ENCODE measurements around the gene PRAMEF26.
"Not testable (repeated sequence)": the region's sequence is repeated elsewhere in the genome, so short reads cannot be mapped to it uniquely, and the experiment has no call there.

PRAMEF26 gene

DNA sequence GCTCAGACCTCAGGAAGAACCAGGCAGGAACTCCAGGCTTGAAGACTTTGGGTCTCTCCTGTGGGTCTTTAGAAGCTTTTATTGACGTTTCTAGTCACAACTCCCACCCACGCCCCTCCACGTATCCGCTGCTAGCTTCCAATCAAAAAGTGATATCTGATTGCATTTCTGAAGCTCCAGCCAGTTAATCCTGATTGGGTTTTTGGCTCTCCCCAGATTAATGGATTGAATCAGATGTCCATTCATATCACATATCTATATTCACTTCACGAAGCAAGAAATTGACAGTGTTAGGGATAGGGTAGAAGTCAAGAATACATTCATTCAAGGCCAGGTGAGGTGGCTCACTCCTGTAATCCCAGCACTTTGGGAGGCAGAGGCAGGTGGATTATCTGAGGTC, at the start of gene PRAMEF26:
PRAMEF26 (minus strand) TSS at position 101 of the 400 bp plus-strand sequence. CDS start 2,914 bp downstream, outside the sequence.
- H3K9me3 ChIP-seq (ENCODE audit: control insufficient read depth in 5 of 5, low read length in 5 of 5); H3K27me3 ChIP-seq (ENCODE audit: control insufficient read depth in 5 of 5, insufficient read depth in 4 of 5, low read length in 5 of 5); H3K4me3 ChIP-seq (ENCODE audit: low read depth in 1 of 5, low read length in 5 of 5); H3K36me3 ChIP-seq (ENCODE audit: control insufficient read depth in 5 of 5, insufficient read depth in 5 of 5, low read length in 5 of 5); H3K27ac ChIP-seq (ENCODE audit: low read depth, low read length); H3K4me1 ChIP-seq (ENCODE audit: control insufficient read depth in 5 of 5, insufficient read depth in 5 of 5, low read length in 5 of 5); H3K9ac ChIP-seq (ENCODE audit: low read length in 5 of 5): not testable (repeated sequence)

- not testable (repeated sequence) for H3K36me3 ChIP-seq (ENCODE audit: control insufficient read depth in 5 of 5, insufficient read depth in 5 of 5, low read length in 5 of 5); H3K4me3 ChIP-seq (ENCODE audit: low read depth in 1 of 5, low read length in 5 of 5); H3K4me1 ChIP-seq (ENCODE audit: control insufficient read depth in 5 of 5, insufficient read depth in 5 of 5, low read length in 5 of 5); H3K9ac ChIP-seq (ENCODE audit: low read length in 5 of 5); H3K27me3 ChIP-seq (ENCODE audit: control insufficient read depth in 5 of 5, insufficient read depth in 4 of 5, low read length in 5 of 5); H3K9me3 ChIP-seq (ENCODE audit: control insufficient read depth in 5 of 5, low read length in 5 of 5); H3K27ac ChIP-seq (ENCODE audit: low read depth, low read length)
Observed at GRCh38 chr1:13201309-13201708, 45.5 kb upstream of the PRAMEF26 start, which contains the start of gene PRAMEF13. PRAMEF13 (minus strand) TSS chr1:13201409; CDS start chr1:13199589, 1,820 bp downstream.

- not testable (repeated sequence) for H3K4me1 ChIP-seq (ENCODE audit: control insufficient read depth in 5 of 5, insufficient read depth in 5 of 5, low read length in 5 of 5); H3K27me3 ChIP-seq (ENCODE audit: control insufficient read depth in 5 of 5, insufficient read depth in 4 of 5, low read length in 5 of 5); H3K9ac ChIP-seq (ENCODE audit: low read length in 5 of 5); H3K4me3 ChIP-seq (ENCODE audit: low read depth in 1 of 5, low read length in 5 of 5); H3K36me3 ChIP-seq (ENCODE audit: control insufficient read depth in 5 of 5, insufficient read depth in 5 of 5, low read length in 5 of 5); H3K27ac ChIP-seq (ENCODE audit: low read depth, low read length); H3K9me3 ChIP-seq (ENCODE audit: control insufficient read depth in 5 of 5, low read length in 5 of 5)
Observed at GRCh38 chr1:13171548-13171947, 15.7 kb upstream of the PRAMEF26 start, which contains the start of gene PRAMEF9. PRAMEF9 (plus strand) TSS chr1:13171848; CDS start chr1:13175281, 3,433 bp downstream.

DNA sequence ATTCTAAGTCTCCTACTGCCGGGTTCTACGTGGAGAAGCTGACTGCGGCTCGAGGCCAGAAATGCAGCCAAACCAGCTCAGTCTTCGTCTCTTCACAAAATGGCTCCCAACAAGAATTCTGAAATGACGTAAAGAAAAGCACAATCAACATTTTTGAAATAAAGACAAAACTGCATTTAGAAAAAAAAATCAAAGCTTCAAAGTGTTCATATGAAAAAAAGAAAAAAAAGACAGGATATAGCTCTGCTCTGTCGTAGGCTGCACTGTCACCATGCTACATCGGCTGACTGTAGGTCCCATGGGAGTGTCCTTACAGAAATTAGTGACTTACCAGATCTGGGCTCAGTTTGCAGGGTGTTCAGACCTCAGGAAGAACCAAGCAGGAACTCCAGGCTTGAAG, 9.7 kb upstream of the PRAMEF26 start, which contains the start of gene HNRNPCL4:
HNRNPCL4 (minus strand) TSS at position 101 of the 400 bp plus-strand sequence. CDS start 164 bp downstream, outside the sequence.
- H3K9ac ChIP-seq (ENCODE audit: low read length in 5 of 5); H3K36me3 ChIP-seq (ENCODE audit: control insufficient read depth in 5 of 5, insufficient read depth in 5 of 5, low read length in 5 of 5); H3K4me1 ChIP-seq (ENCODE audit: control insufficient read depth in 5 of 5, insufficient read depth in 5 of 5, low read length in 5 of 5); H3K27me3 ChIP-seq (ENCODE audit: control insufficient read depth in 5 of 5, insufficient read depth in 4 of 5, low read length in 5 of 5); H3K9me3 ChIP-seq (ENCODE audit: control insufficient read depth in 5 of 5, low read length in 5 of 5); H3K4me3 ChIP-seq (ENCODE audit: low read depth in 1 of 5, low read length in 5 of 5); H3K27ac ChIP-seq (ENCODE audit: low read depth, low read length): not testable (repeated sequence)

GRCh38 chr1:13116754-13117153, 39.1 kb downstream of the PRAMEF26 start, which contains the start of gene HNRNPCL2:
HNRNPCL2 (minus strand) TSS chr1:13116854; CDS start chr1:13116400, 454 bp downstream.
- not testable (repeated sequence) for H3K36me3 ChIP-seq (ENCODE audit: control insufficient read depth in 5 of 5, insufficient read depth in 5 of 5, low read length in 5 of 5)

More at GRCh38 chr1:13116754-13117153, 39.1 kb downstream of the PRAMEF26 start, which contains the start of gene HNRNPCL2:
- not testable (repeated sequence) for H3K27ac ChIP-seq (ENCODE audit: low read depth, low read length); H3K4me3 ChIP-seq (ENCODE audit: low read depth in 1 of 5, low read length in 5 of 5); H3K9me3 ChIP-seq (ENCODE audit: control insufficient read depth in 5 of 5, low read length in 5 of 5); H3K4me1 ChIP-seq (ENCODE audit: control insufficient read depth in 5 of 5, insufficient read depth in 5 of 5, low read length in 5 of 5); H3K9ac ChIP-seq (ENCODE audit: low read length in 5 of 5); H3K27me3 ChIP-seq (ENCODE audit: control insufficient read depth in 5 of 5, insufficient read depth in 4 of 5, low read length in 5 of 5)

All from subcutaneous abdominal adipose tissue (tissue), 5 donors.